Liver (tissue), 3 donors: ENCODE results near the gene SEPHS1.
"Not testable (repeated sequence)": the region's sequence is repeated elsewhere in the genome, so short reads cannot be mapped to it uniquely, and the experiment has no call there.

Experiments used
- EGR1 ChIP-seq, 2 donors: IDR thresholded peaks; 2 replicates each; pipeline ENCODE4 v1.6.1; 2016 to 2018; ENCODE audit warnings: antibody characterized with exemption in 2 of 2, low read depth in 2 of 2
- GABPA ChIP-seq, 2 donors: IDR thresholded peaks in 1 of 2; conservative IDR thresholded peaks in 1 of 2; 2 replicates each; pipeline ENCODE4 v1.6.1; 2016; ENCODE audit warnings: antibody characterized with exemption in 2 of 2, mild to moderate bottlenecking in 1 of 2, moderate library complexity in 1 of 2
- HNF4A ChIP-seq, 2 donors: conservative IDR thresholded peaks; 2 replicates each; pipeline ENCODE4 v1.6.1; 2016; ENCODE audit warnings: antibody characterized with exemption in 2 of 2, mild to moderate bottlenecking in 2 of 2
- JUND ChIP-seq, 2 donors: IDR thresholded peaks; 2 replicates each; pipeline ENCODE4 v1.6.1; 2016; ENCODE audit warnings: antibody characterized with exemption in 2 of 2
- RAD21 ChIP-seq, 2 donors: IDR thresholded peaks; 2 replicates each; pipeline ENCODE4 v1.6.1; 2016; ENCODE audit warnings: antibody characterized with exemption in 2 of 2, mild to moderate bottlenecking in 2 of 2
- RXRA ChIP-seq, 2 donors: IDR thresholded peaks; 2 replicates each; pipeline ENCODE4 v1.6.1; 2017 to 2018; ENCODE audit warnings: antibody characterized with exemption in 2 of 2, mild to moderate bottlenecking in 1 of 2
- TAF1 ChIP-seq: conservative IDR thresholded peaks from 2 replicates; pipeline ENCODE4 v1.6.1; 2016; ENCODE audit warnings: antibody characterized with exemption, mild to moderate bottlenecking
- YY1 ChIP-seq: IDR thresholded peaks from 2 replicates; pipeline ENCODE4 v1.6.1; 2016; ENCODE audit warnings: antibody characterized with exemption, mild to moderate bottlenecking
- TF ChIP-seq, protein P1 (sequence below): fragments of 150-350 bp; IDR thresholded peaks from 2 replicates; pipeline ENCODE4 v1.5.1; 2017; ENCODE audit warnings: improper control_type of control experiment, low read depth, low read length; ENCODE audit not compliant: missing input control
- TF ChIP-seq, protein P2 (sequence below): IDR thresholded peaks from 2 replicates; pipeline ENCODE4 v1.6.1; 2016; ENCODE audit warnings: antibody characterized with exemption, mild to moderate bottlenecking
- TF ChIP-seq, protein P3 (sequence below): IDR thresholded peaks from 2 replicates; pipeline ENCODE4 v1.6.1; 2016; ENCODE audit warnings: antibody characterized with exemption
- TF ChIP-seq, protein P4 (sequence below): IDR thresholded peaks from 2 replicates; pipeline ENCODE4 v1.6.1; 2016; ENCODE audit warnings: antibody characterized with exemption
- donor health status: healthy.
- donor health status: healthy.

DNA sequence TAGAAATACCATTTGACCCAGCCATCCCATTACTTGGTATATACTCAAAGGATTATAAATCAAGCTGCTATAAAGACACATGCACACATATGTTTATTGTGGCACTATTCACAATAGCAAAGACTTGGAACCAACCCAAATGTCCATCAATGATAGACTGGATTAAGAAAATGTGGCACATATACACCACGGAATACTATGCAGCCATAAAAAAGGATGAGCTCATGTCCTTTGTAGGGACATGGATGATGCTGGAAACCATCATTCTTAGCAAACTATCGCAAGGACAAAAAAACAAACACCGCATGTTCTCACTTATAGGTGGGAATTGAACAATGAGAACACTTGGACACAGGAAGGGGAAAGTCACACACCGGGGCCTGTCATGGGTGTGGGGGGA is 31.0 kb upstream of the SEPHS1 start:
- TF ChIP-seq, protein P1, sequence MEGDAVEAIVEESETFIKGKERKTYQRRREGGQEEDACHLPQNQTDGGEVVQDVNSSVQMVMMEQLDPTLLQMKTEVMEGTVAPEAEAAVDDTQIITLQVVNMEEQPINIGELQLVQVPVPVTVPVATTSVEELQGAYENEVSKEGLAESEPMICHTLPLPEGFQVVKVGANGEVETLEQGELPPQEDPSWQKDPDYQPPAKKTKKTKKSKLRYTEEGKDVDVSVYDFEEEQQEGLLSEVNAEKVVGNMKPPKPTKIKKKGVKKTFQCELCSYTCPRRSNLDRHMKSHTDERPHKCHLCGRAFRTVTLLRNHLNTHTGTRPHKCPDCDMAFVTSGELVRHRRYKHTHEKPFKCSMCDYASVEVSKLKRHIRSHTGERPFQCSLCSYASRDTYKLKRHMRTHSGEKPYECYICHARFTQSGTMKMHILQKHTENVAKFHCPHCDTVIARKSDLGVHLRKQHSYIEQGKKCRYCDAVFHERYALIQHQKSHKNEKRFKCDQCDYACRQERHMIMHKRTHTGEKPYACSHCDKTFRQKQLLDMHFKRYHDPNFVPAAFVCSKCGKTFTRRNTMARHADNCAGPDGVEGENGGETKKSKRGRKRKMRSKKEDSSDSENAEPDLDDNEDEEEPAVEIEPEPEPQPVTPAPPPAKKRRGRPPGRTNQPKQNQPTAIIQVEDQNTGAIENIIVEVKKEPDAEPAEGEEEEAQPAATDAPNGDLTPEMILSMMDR, result not testable (repeated sequence)
- not testable (repeated sequence) for TF ChIP-seq YY1; RAD21 (IDR thresholded peaks at IDR 0.05); EGR1 (IDR thresholded peaks at IDR 0.05; ENCODE audit: low read depth in 2 of 2); TAF1; JUND (IDR thresholded peaks at IDR 0.05); HNF4A (conservative IDR thresholded peaks at IDR 0.05); GABPA (IDR thresholded peaks at IDR 0.05 in 1 of 2, conservative IDR thresholded peaks at IDR 0.05 in 1 of 2); RXRA (IDR thresholded peaks at IDR 0.05)
- TF ChIP-seq, protein P2, sequence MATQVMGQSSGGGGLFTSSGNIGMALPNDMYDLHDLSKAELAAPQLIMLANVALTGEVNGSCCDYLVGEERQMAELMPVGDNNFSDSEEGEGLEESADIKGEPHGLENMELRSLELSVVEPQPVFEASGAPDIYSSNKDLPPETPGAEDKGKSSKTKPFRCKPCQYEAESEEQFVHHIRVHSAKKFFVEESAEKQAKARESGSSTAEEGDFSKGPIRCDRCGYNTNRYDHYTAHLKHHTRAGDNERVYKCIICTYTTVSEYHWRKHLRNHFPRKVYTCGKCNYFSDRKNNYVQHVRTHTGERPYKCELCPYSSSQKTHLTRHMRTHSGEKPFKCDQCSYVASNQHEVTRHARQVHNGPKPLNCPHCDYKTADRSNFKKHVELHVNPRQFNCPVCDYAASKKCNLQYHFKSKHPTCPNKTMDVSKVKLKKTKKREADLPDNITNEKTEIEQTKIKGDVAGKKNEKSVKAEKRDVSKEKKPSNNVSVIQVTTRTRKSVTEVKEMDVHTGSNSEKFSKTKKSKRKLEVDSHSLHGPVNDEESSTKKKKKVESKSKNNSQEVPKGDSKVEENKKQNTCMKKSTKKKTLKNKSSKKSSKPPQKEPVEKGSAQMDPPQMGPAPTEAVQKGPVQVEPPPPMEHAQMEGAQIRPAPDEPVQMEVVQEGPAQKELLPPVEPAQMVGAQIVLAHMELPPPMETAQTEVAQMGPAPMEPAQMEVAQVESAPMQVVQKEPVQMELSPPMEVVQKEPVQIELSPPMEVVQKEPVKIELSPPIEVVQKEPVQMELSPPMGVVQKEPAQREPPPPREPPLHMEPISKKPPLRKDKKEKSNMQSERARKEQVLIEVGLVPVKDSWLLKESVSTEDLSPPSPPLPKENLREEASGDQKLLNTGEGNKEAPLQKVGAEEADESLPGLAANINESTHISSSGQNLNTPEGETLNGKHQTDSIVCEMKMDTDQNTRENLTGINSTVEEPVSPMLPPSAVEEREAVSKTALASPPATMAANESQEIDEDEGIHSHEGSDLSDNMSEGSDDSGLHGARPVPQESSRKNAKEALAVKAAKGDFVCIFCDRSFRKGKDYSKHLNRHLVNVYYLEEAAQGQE, result not testable (repeated sequence)
- TF ChIP-seq, protein P3, sequence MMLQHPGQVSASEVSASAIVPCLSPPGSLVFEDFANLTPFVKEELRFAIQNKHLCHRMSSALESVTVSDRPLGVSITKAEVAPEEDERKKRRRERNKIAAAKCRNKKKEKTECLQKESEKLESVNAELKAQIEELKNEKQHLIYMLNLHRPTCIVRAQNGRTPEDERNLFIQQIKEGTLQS, result not testable (repeated sequence)
- TF ChIP-seq, protein P4, sequence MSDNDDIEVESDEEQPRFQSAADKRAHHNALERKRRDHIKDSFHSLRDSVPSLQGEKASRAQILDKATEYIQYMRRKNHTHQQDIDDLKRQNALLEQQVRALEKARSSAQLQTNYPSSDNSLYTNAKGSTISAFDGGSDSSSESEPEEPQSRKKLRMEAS, result not testable (repeated sequence)
